Muscle of leg (tissue), 16 donors: ENCODE data around the gene ACAD8. TPM values are rescaled to one million over a fixed set of nuclear protein-coding genes. Genes with fewer than 3 reads are reported as not detected.
A peak's percentile ranks its signal among the peaks of the same experiment; 100 is the strongest.

Experiments used
- DNase-seq: peaks from one replicate; pipeline ENCODE4 v3.0.0; 2013
- H3K27ac ChIP-seq: one replicate; pipeline ENCODE4 v1.5.1; 2013; ENCODE audit warnings: mild to moderate bottlenecking, low read length, control low read depth
- H3K27me3 ChIP-seq: one replicate; pipeline ENCODE4 v1.6.1; 2013; ENCODE audit warnings: low read length; ENCODE audit not compliant: control insufficient read depth, insufficient read depth
- H3K36me3 ChIP-seq: one replicate; pipeline ENCODE4 v1.6.1; 2013; ENCODE audit warnings: low read length; ENCODE audit not compliant: control insufficient read depth, insufficient read depth
- H3K4me1 ChIP-seq: one replicate; pipeline ENCODE4 v1.6.1; 2013; ENCODE audit warnings: low read length; ENCODE audit not compliant: control insufficient read depth, insufficient read depth
- H3K4me3 ChIP-seq: one replicate; pipeline ENCODE4 v1.5.1; 2013; ENCODE audit warnings: low read length, control low read depth
- H3K9me3 ChIP-seq: replicated peaks from 2 replicates; pipeline ENCODE4 v1.6.1; 2013; ENCODE audit warnings: low read depth, low read length; ENCODE audit not compliant: control insufficient read depth
- WGBS: methylation state at CpG from one replicate; pipeline ENCODE4 v1.1.5; 2013; ENCODE audit warnings: missing lambda C conversion rate; ENCODE audit not compliant: insufficient coverage; 5-methylcytosine and 5-hydroxymethylcytosine counted together
- long read RNA-seq, 11 donors: transcript quantifications; one replicate each; lab custom pipeline, GENCODE V29; 2026
- polyA plus RNA-seq, 8 donors: library from polyadenylated mRNA; unstranded; fragments of 120-200 nt; gene quantifications; one replicate each; pipeline versions ENCODE4 v1.2.1 to v1.2.3, GENCODE V29; 2013; ENCODE audit warnings: inconsistent platforms in 1 of 8, low replicate concordance in 1 of 8; ENCODE audit not compliant: insufficient read length in 8 of 8, insufficient read depth in 1 of 8
- total RNA-seq: library from RNA; stranded (reverse); fragments of 120-200 nt; gene quantifications from one replicate; pipeline ENCODE4 v1.2.4, GENCODE V29; 2013

The ACAD8 gene
- total RNA-seq (16.9 TPM), polyA plus RNA-seq (10 to 100 TPM; 15.0 to 24.0 (median 19.3) TPM)
- long read RNA-seq, donor 1, partial matches to known transcripts = 0 of 2 reads
- long read RNA-seq, donor 1, other reads (novel, unspliced or antisense) = 0 of 2 reads
- long read RNA-seq, donor 2 = 0 reads
- long read RNA-seq, donor 3, transcript ACAD8-201 (11 exons, 2,249 nt) = major isoform, 5 of 6 reads
- long read RNA-seq, donor 3, partial matches to known transcripts = 0 of 6 reads
- long read RNA-seq, donor 3, other reads (novel, unspliced or antisense) = 0 of 6 reads
- long read RNA-seq, donor 4, transcript ACAD8-201 (11 exons, 2,249 nt) = major isoform, 5 of 5 reads
- long read RNA-seq, donor 4, partial matches to known transcripts = 0 of 5 reads
- long read RNA-seq, donor 4, other reads (novel, unspliced or antisense) = 0 of 5 reads
- long read RNA-seq, donor 5, transcript ACAD8-201 (11 exons, 2,249 nt) = major isoform, 5 of 6 reads
- long read RNA-seq, donor 5, partial matches to known transcripts = 0 of 6 reads
- long read RNA-seq, donor 5, other reads (novel, unspliced or antisense) = 0 of 6 reads
- long read RNA-seq, donor 6, transcript ACAD8-201 (11 exons, 2,249 nt) = major isoform, 10 of 10 reads
- long read RNA-seq, donor 6, partial matches to known transcripts = 0 of 10 reads
- long read RNA-seq, donor 6, other reads (novel, unspliced or antisense) = 0 of 10 reads
- long read RNA-seq, donor 7, transcript ACAD8-201 (11 exons, 2,249 nt) = major isoform, 5 of 11 reads
- long read RNA-seq, donor 7, partial matches to known transcripts = 6 of 11 reads
- long read RNA-seq, donor 7, other reads (novel, unspliced or antisense) = 0 of 11 reads
- long read RNA-seq, donor 8, partial matches to known transcripts = 0 of 5 reads
- long read RNA-seq, donor 8, other reads (novel, unspliced or antisense) = 0 of 5 reads
- long read RNA-seq, donor 9, partial matches to known transcripts = 0 of 2 reads
- long read RNA-seq, donor 9, other reads (novel, unspliced or antisense) = 0 of 2 reads
- long read RNA-seq, donor 10, partial matches to known transcripts = 7 of 9 reads
- long read RNA-seq, donor 10, other reads (novel, unspliced or antisense) = 0 of 9 reads
- long read RNA-seq, donor 11, partial matches to known transcripts = 0 of 5 reads
- long read RNA-seq, donor 11, other reads (novel, unspliced or antisense) = 0 of 5 reads

- WGBS = 0% methylated on average over 55 of the region's 70 CpGs
Measured at GRCh38 chr11:134253188-134253993, at the start of gene ACAD8, which contains the start of gene THYN1. TSS of gene ACAD8 (plus strand) at chr11:134253568. CDS start at chr11:134253601, 33 bp downstream. TSS of gene THYN1 (minus strand) at chr11:134253352. CDS start at chr11:134252882, 470 bp downstream.

GRCh38 chr11:134205729-134206128 lies 47.6 kb upstream of the ACAD8 start:
- no peaks in the 10 kb centered on the region for H3K27me3 ChIP-seq
- peaks cover 40% of the 10 kb centered on the region for H3K36me3 ChIP-seq
- H3K4me3 ChIP-seq = no peak overlapping the region
- no peak overlapping the region for H3K27ac ChIP-seq
- no peak for DNase-seq
- no CpG with 5 or more reads among the region's 9 CpGs for WGBS
- no peaks in the 10 kb centered on the region for H3K4me1 ChIP-seq
- no peaks in the 10 kb centered on the region for H3K9me3 ChIP-seq

More at GRCh38 chr11:134253188-134253993, at the start of gene ACAD8, which contains the start of gene THYN1:
- no peaks in the 10 kb centered on the region for H3K9me3 ChIP-seq
- H3K27ac ChIP-seq = peak within 1 kb of the TSS; percentile 40
- H3K36me3 ChIP-seq = peaks cover 36% of the 10 kb centered on the region
- H3K4me3 ChIP-seq = peak within 1 kb of the TSS; percentile 97
- peak; percentile 98 for DNase-seq
- H3K27me3 ChIP-seq = no peaks in the 10 kb centered on the region
- peaks cover 13% of the 10 kb centered on the region for H3K4me1 ChIP-seq

- 96% methylated on average over 3 of the region's 5 CpGs for WGBS
- H3K36me3 ChIP-seq = peaks cover 38% of the 10 kb centered on the region
Measured at GRCh38 chr11:134206185-134206584, 47.2 kb upstream of the ACAD8 start.

GRCh38 chr11:134207538-134208239 lies 45.7 kb upstream of the ACAD8 start:
- H3K36me3 ChIP-seq = peaks cover 26% of the 10 kb centered on the region
- WGBS = 98% methylated on average over 7 of the region's 16 CpGs
- DNase-seq = no peak

More at GRCh38 chr11:134206185-134206584, 47.2 kb upstream of the ACAD8 start:
- H3K4me1 ChIP-seq = no peaks in the 10 kb centered on the region
- no peaks in the 10 kb centered on the region for H3K9me3 ChIP-seq
- no peak for DNase-seq
- no peak overlapping the region for H3K27ac ChIP-seq
- no peaks in the 10 kb centered on the region for H3K27me3 ChIP-seq
- H3K4me3 ChIP-seq = no peak overlapping the region

GRCh38 chr11:134215836-134216235 lies 37.5 kb upstream of the ACAD8 start:
- Histone ChIP-seq H3K27ac (no peak overlapping the region), H3K4me1 (no peaks in the 10 kb centered on the region), H3K9me3 (no peaks in the 10 kb centered on the region), H3K36me3 (peaks cover 17% of the 10 kb centered on the region), H3K4me3 (no peak overlapping the region), H3K27me3 (no peaks in the 10 kb centered on the region)
- DNase-seq = no peak
- 75% methylated on average over 2 of the region's 7 CpGs for WGBS

More at GRCh38 chr11:134207538-134208239, 45.7 kb upstream of the ACAD8 start:
- H3K27ac ChIP-seq = no peak overlapping the region
- no peaks in the 10 kb centered on the region for H3K9me3 ChIP-seq
- H3K4me1 ChIP-seq = no peaks in the 10 kb centered on the region
- H3K27me3 ChIP-seq = no peaks in the 10 kb centered on the region
- H3K4me3 ChIP-seq = no peak overlapping the region

GRCh38 chr11:134216816-134217215 lies 36.6 kb upstream of the ACAD8 start:
- Histone ChIP-seq H3K27me3 (no peaks in the 10 kb centered on the region), H3K36me3 (peaks cover 17% of the 10 kb centered on the region), H3K9me3 (no peaks in the 10 kb centered on the region), H3K4me1 (no peaks in the 10 kb centered on the region), H3K27ac (no peak overlapping the region), H3K4me3 (no peak overlapping the region)
- DNase-seq = no peak
- no CpG with 5 or more reads among the region's 3 CpGs for WGBS

- no peaks in the 10 kb centered on the region for H3K9me3 ChIP-seq
- H3K36me3 ChIP-seq = peaks cover 19% of the 10 kb centered on the region
- H3K4me3 ChIP-seq = peak overlapping the region; percentile 98
- H3K4me1 ChIP-seq = peaks cover 17% of the 10 kb centered on the region
- no peaks in the 10 kb centered on the region for H3K27me3 ChIP-seq
- 0% methylated on average over 4 of the region's 5 CpGs for WGBS
- H3K27ac ChIP-seq = no peak overlapping the region
- DNase-seq = peak; percentile 10
Measured at GRCh38 chr11:134223121-134223520, 30.2 kb upstream of the ACAD8 start.

GRCh38 chr11:134223836-134224709 lies 29.3 kb upstream of the ACAD8 start, which contains the start of the genes NCAPD3 and VPS26B:
TSS of gene NCAPD3 (minus strand) at chr11:134223967. CDS start at chr11:134223926, 41 bp downstream.
TSS of gene VPS26B (plus strand) at chr11:134224671. CDS start at chr11:134225123, 452 bp downstream.
- under 1% methylated on average over 82 of the region's 89 CpGs for WGBS
- H3K9me3 ChIP-seq = no peaks in the 10 kb centered on the region
- peak within 1 kb of the TSS; percentile 99 for H3K27ac ChIP-seq
- H3K27me3 ChIP-seq = no peaks in the 10 kb centered on the region
- H3K4me3 ChIP-seq = peak within 1 kb of the TSS; percentile 98
- peaks cover 17% of the 10 kb centered on the region for H3K4me1 ChIP-seq
- peak; percentile 99 for DNase-seq
- H3K36me3 ChIP-seq = peaks cover 13% of the 10 kb centered on the region
